Naive thymus-derived CD8-positive, alpha-beta T cell (primary cell): ENCODE data around the gene MPST. TPM values are rescaled to one million over a fixed set of nuclear protein-coding genes. Genes with fewer than 3 reads are reported as not detected.
"Not testable (repeated sequence)": the region's sequence is repeated elsewhere in the genome, so short reads cannot be mapped to it uniquely, and the experiment has no call there.

Experiments used
- ATAC-seq, 2 donors: fragments of 150-1000 bp; cut with Tn5 transposase in 1 of 2; sonication (Bioruptor Pico), chemical (Tn5 transposase) in 1 of 2; 1 replicate in 1 of 2; 2 replicates in 1 of 2; pipeline ENCODE4 v1.10.0; 2021; ENCODE audit warnings: mild to moderate bottlenecking in 2 of 2, moderate library complexity in 2 of 2
- POLR2A ChIA-PET: fragments of 350-600 bp; sonication (Branson Sonifier 250); formaldehyde crosslinking; loops from one replicate; lab custom pipeline; 2021; ENCODE audit warnings: antibody characterized with exemption; lab: Charles Lee
- DNase-seq, 10 donors: peaks; one replicate each; pipeline versions ENCODE4 v3.0.0 to v3.0.0-alpha.2; 2020 to 2022
- H3K27ac Mint-ChIP-seq, 10 donors: one replicate each; pipeline ENCODE4 v1.8.0; 2020 to 2022; ENCODE audit warnings: mild to moderate bottlenecking in 10 of 10, mixed read lengths in 10 of 10, moderate library complexity in 4 of 10, inconsistent platforms in 1 of 10
- H3K27me3 Mint-ChIP-seq, 5 donors: one replicate each; pipeline ENCODE4 v1.8.0; 2021 to 2022; ENCODE audit warnings: mixed read lengths in 5 of 5
- H3K36me3 Mint-ChIP-seq, 3 donors: one replicate each; pipeline ENCODE4 v1.8.0; 2020 to 2022; ENCODE audit warnings: mixed read lengths in 3 of 3, mild to moderate bottlenecking in 2 of 3, inconsistent platforms in 1 of 3
- H3K4me1 Mint-ChIP-seq, 4 donors: one replicate each; pipeline ENCODE4 v1.8.0; 2021 to 2022; ENCODE audit warnings: mixed read lengths in 4 of 4
- H3K4me3 Mint-ChIP-seq, 10 donors: one replicate each; pipeline ENCODE4 v1.8.0; 2020 to 2022; ENCODE audit warnings: mild to moderate bottlenecking in 10 of 10, mixed read lengths in 10 of 10, moderate library complexity in 6 of 10, inconsistent platforms in 1 of 10
- H3K9me3 Mint-ChIP-seq, 9 donors: one replicate each; pipeline ENCODE4 v1.8.0; 2020 to 2022; ENCODE audit warnings: mixed read lengths in 9 of 9, mild to moderate bottlenecking in 3 of 9, inconsistent platforms in 1 of 9, moderate library complexity in 1 of 9
- polyA plus RNA-seq, 3 donors: library from polyadenylated mRNA; unstranded; fragments of 300-500 nt; fragmentation: Illumina TruSeq; gene quantifications; one replicate each; pipeline ENCODE4 v1.2.3, GENCODE V29; 2021
- total RNA-seq, 8 experiments: library from RNA in 2 of 8; stranded (reverse) in 2 of 8; gene quantifications; one replicate each; pipeline ENCODE4 v1.2.3 and lab custom pipeline; 2021 to 2026

MPST gene
- total and polyA plus RNA-seq, 5 experiments from 2014 or later = 0.34 to 9.7 (median 1.5) TPM

DNA sequence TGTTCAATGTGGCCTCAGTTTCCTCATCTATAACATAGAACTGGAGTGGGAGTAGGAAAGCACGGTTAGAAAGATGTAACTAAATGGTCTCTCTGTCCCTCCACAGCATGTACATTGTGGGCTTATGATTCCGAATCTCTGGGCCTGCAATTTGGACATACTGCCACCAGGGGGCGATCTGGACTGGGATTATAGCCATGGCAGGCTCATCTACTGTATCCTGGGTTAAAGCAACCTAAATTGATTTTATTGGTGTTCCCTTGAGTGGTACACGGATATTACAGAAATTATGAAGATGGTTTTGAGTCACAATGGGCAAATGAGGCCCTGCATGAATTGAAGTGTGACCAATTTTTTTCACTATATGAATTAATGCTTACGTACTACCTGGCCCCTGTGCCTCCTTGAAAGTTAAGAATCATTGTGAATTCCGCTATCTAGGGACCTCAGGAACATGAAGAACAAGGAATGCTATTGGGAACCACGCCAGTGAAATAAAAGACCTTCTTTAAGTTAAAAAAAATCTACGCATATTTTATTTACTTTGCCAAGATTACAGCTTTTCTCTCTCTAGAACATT lies 33.2 kb upstream of the MPST start:
- H3K9me3 Mint-ChIP-seq = peaks cover 0 to 21% (median 16%) of the 10 kb centered on the region in 9 donors
- ATAC-seq (no peak), DNase-seq (peak in 3 of 10 donors; percentile 6 to 23 (median 7))
- no peak overlapping the region for H3K27ac Mint-ChIP-seq
- H3K27me3 Mint-ChIP-seq = peaks cover 6 to 39% (median 24%) of the 10 kb centered on the region in 5 donors
- H3K4me3 Mint-ChIP-seq = no peak overlapping the region
- POLR2A ChIA-PET = no interaction called here
- peaks cover 0 to 18% (median 11%) of the 10 kb centered on the region in 3 donors for H3K36me3 Mint-ChIP-seq
- no peaks in the 10 kb centered on the region for H3K4me1 Mint-ChIP-seq

DNA sequence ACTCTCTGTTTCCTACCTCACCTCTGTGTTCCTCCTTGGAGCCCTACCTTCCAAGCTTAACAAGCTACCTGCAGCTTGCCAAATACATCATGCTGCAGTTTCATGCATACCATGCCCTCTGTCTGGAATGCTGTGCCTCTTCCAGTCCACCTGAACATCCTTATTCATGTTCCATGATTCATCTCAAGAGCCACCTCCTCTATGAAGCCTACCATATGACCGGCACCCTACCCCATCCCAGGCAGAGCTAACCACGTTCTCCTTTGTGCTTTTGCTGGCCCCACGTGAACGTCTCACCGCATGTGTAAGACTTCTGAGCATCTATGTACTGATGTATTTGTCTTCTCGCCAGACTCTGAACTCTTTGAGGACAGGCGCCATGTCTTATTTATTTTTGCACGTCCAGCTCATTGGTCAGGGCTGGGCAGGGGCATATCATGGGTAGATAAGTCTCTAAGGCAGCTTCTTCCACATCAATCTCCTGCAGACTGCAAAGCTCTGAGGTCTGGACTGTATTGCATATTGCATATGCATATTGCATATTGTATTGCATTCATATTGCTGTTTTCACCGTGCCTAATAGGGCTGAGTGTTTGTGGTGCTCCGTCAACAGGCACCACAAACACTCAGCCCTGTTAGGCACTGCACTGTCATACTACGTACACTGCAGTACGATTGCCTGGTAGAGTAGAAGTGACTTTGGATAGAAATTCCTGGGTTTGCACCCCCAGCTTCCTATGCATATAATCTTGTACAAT lies 31.3 kb upstream of the MPST start:
- DNase-seq (no peak), ATAC-seq (no peak)
- POLR2A ChIA-PET = interaction anchor here (1.2 kb wide), 1 partner anchor 10 kb away, joined by 4 read pairs; no protein-coding TSS in a partner anchor
- H3K36me3 Mint-ChIP-seq = peaks cover 0 to 18% (median 11%) of the 10 kb centered on the region in 3 donors
- H3K27ac Mint-ChIP-seq = no peak overlapping the region
- H3K27me3 Mint-ChIP-seq = peaks cover 5 to 35% (median 25%) of the 10 kb centered on the region in 5 donors
- H3K9me3 Mint-ChIP-seq = peaks cover 0 to 21% (median 16%) of the 10 kb centered on the region in 9 donors
- H3K4me3 Mint-ChIP-seq = no peak overlapping the region
- H3K4me1 Mint-ChIP-seq = no peaks in the 10 kb centered on the region

DNA sequence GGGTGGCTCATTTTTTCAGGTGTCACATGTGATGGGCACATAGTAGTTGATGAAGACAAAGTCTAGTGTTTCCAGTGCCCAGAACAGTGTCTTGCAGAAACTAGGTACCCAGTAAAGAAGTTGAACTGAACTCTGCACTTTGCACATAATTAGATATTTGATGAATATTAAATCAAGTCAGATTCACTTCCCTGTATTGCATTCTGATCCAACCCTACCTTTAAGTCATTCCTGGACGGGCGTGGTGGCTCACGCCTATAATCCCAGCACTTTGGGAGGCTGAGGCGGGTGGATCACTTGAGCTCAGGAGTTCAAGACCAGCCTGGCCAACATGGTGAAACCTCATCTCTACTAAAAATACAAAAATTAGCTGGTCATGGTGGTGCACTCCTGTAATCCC lies 30.5 kb upstream of the MPST start:
- peaks cover 5 to 37% (median 25%) of the 10 kb centered on the region in 5 donors for H3K27me3 Mint-ChIP-seq
- not testable (repeated sequence) for H3K4me1 Mint-ChIP-seq, DNase-seq, H3K27ac Mint-ChIP-seq, ATAC-seq, H3K4me3 Mint-ChIP-seq
- peaks cover 0 to 21% (median 16%) of the 10 kb centered on the region in 9 donors for H3K9me3 Mint-ChIP-seq
- POLR2A ChIA-PET = interaction anchor here (0.6 kb wide), 1 partner anchor 233 kb away, joined by 3 read pairs; no protein-coding TSS in a partner anchor
- H3K36me3 Mint-ChIP-seq = peaks cover 0 to 18% (median 11%) of the 10 kb centered on the region in 3 donors

DNA sequence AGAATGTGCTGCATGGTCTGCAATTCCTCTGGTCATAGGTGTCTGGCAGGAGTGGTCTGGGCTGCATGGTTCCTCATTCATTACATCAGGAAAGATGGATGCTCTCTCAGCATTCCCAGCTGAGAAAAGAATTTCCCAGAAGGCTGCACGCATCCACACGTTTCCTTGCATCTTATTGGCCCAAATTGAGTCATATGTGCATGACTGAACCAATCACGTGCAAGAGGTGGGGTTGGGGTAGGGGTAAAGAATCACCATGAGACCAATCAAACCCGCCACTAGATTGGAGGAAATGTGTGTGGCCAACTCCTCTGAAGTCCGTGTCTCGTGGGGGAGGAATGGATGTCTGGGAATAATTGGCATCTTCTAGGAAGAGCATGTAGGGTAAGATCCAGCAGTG lies 29.1 kb upstream of the MPST start:
- DNase-seq (no peak), ATAC-seq (no peak)
- H3K27me3 Mint-ChIP-seq = peaks cover 7 to 43% (median 24%) of the 10 kb centered on the region in 5 donors
- H3K9me3 Mint-ChIP-seq = peaks cover 0 to 19% (median 14%) of the 10 kb centered on the region in 9 donors
- H3K27ac Mint-ChIP-seq = no peak overlapping the region
- H3K4me1 Mint-ChIP-seq = no peaks in the 10 kb centered on the region
- H3K36me3 Mint-ChIP-seq = peaks cover 0 to 15% (median 11%) of the 10 kb centered on the region in 3 donors
- POLR2A ChIA-PET = no interaction called here
- no peak overlapping the region for H3K4me3 Mint-ChIP-seq

DNA sequence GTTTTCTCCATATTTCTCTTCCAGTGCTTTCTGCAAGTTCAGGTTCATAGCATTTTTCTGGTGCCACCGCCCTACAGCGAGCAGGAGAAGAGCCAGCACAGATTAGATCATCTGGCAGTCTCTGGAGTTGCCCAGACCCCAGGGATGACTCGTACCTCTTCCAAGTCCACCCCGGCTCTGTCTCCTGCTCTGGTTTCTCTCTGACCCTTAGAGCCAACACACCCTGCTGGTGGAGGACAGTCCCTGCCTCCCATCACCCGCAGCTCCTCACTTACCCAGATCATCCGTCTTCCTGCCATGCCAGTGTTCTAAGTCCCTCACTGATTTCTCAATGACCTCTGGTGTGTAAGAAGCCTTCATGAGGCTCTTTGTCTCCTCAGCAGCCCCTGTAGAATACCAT lies 28.3 kb upstream of the MPST start:
- POLR2A ChIA-PET = no interaction called here
- DNase-seq = no peak
- no peak overlapping the region for H3K27ac Mint-ChIP-seq
- peaks cover 7 to 46% (median 24%) of the 10 kb centered on the region in 5 donors for H3K27me3 Mint-ChIP-seq
- H3K4me3 Mint-ChIP-seq = no peak overlapping the region
- ATAC-seq = no peak
- H3K4me1 Mint-ChIP-seq = no peaks in the 10 kb centered on the region
- H3K36me3 Mint-ChIP-seq = peaks cover 0 to 7% (median 3%) of the 10 kb centered on the region in 3 donors
- peaks cover 0 to 12% (median 7%) of the 10 kb centered on the region in 9 donors for H3K9me3 Mint-ChIP-seq

DNA sequence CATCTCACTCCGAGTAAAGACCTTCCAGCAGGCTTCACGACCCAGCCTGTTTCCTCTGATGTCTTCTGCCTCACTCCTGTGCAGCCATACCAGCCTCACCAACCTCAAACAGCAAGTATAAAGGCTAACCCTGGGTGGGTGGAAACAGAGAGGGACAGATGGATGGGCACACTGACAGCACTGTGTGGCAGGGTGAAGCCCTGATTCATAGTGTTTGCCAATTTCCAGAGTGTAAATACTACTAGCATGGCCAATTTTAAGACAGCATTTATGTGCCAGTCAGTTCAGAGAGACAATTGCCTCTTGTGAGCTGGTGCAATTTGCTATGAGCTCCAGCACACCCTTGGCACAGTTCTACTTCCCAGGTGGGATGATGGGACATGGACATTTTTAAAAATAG lies 21.8 kb upstream of the MPST start:
- no peaks in the 10 kb centered on the region for H3K9me3 Mint-ChIP-seq
- H3K4me1 Mint-ChIP-seq = peaks cover 0 to 3% (median 0%) of the 10 kb centered on the region in 4 donors
- H3K4me3 Mint-ChIP-seq = no peak overlapping the region
- H3K27ac Mint-ChIP-seq = peak overlapping the region in 1 of 10 donors; percentile 19
- ATAC-seq (no peak), DNase-seq (no peak)
- POLR2A ChIA-PET = no interaction called here
- H3K27me3 Mint-ChIP-seq = peaks cover 2 to 19% (median 6%) of the 10 kb centered on the region in 5 donors
- H3K36me3 Mint-ChIP-seq = no peaks in the 10 kb centered on the region

- no peak overlapping the region for H3K27ac Mint-ChIP-seq
- no peak for DNase-seq
- POLR2A ChIA-PET = no interaction called here
- no peaks in the 10 kb centered on the region for H3K36me3 Mint-ChIP-seq
- no peak overlapping the region for H3K4me3 Mint-ChIP-seq
- H3K9me3 Mint-ChIP-seq = no peaks in the 10 kb centered on the region
- peaks cover 4 to 22% (median 8%) of the 10 kb centered on the region in 5 donors for H3K27me3 Mint-ChIP-seq
- no peak for ATAC-seq
- peaks cover 0 to 3% (median 0%) of the 10 kb centered on the region in 4 donors for H3K4me1 Mint-ChIP-seq
Measured at GRCh38 chr22:36998620-36999351, 20.8 kb upstream of the MPST start.

DNA sequence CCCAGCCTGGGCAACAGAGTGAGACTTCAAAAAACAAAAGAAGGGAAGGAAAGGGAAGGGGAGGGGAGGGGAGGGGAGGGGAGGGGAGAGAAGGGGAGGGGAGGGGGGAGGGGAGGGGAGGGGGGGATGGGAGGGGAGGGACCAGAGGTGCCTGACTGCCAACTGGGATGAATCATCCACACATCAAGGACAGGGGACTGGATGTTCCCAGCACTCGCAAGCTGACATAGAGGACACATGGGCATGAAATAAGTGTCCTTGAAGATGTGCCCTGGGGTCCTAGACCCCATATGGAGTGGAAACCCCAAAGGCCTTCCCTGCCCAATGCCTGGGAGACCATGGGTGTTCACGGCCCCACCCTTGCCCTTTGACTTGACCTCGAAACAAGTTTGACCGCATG lies 20.1 kb upstream of the MPST start:
- no peak for DNase-seq
- POLR2A ChIA-PET = no interaction called here

DNA sequence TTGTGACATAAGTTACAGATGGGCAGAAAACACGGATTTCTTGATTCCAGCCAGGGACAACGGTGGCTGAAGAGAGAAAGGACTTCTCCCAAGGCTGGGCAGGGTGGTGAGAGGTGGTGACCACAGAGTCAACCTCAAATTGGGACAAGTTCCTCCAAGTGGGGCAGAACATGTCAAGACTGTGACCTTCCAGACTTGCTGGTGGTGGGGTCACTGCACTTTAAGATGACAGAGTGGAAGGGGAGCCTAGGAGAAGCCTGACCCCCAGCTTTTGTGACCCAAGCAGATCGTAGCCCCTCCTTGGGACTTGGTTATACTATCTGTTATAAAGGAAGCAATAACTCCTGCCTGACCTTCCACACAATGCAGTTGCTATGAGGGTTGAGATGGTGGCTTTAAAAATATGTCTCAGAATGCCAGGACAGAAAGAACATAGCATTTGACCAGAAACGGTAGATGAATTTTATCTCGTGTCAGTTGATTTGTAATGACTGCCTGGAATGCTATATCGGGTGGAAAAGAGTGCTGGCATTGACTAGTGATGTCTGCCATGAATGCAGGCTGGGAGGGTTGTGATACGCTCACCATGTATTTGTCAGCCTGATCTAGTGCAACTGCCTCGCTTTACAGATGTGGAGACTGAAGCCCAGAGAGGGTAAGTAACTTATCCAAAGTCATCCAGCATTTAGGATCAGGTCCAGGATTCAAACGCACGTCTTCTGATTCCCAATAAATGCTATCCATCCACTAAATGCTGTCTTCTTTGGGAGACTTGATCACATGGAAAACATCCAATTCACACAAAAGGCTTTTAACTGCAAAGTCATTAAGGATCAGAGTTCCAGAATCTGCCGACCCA lies 18.6 kb upstream of the MPST start:
- POLR2A ChIA-PET = no interaction called here
- Mint-ChIP-seq H3K36me3 (peaks cover 0 to 4% (median 0%) of the 10 kb centered on the region in 3 donors), H3K4me1 (peaks cover 0 to 3% (median 0%) of the 10 kb centered on the region in 4 donors), H3K9me3 (peaks cover 0 to 5% (median 0%) of the 10 kb centered on the region in 9 donors), H3K27ac (no peak overlapping the region), H3K27me3 (peaks cover 2 to 12% (median 8%) of the 10 kb centered on the region in 5 donors), H3K4me3 (no peak overlapping the region)
- no peak for DNase-seq
- no peak for ATAC-seq

More for the DNA sequence above, 20.1 kb upstream of the MPST start:
- H3K27ac Mint-ChIP-seq = no peak overlapping the region
- peaks cover 0 to 3% (median 0%) of the 10 kb centered on the region in 9 donors for H3K9me3 Mint-ChIP-seq
- peak overlapping the region in 1 of 10 donors; percentile 45 for H3K4me3 Mint-ChIP-seq
- H3K4me1 Mint-ChIP-seq = peaks cover 0 to 3% (median 0%) of the 10 kb centered on the region in 4 donors
- H3K27me3 Mint-ChIP-seq = peaks cover 4 to 20% (median 8%) of the 10 kb centered on the region in 5 donors
- H3K36me3 Mint-ChIP-seq = no peaks in the 10 kb centered on the region
- no peak for ATAC-seq

- peaks cover 0 to 5% (median 0%) of the 10 kb centered on the region in 9 donors for H3K9me3 Mint-ChIP-seq
- no peak overlapping the region for H3K4me3 Mint-ChIP-seq
- no peak for ATAC-seq
- POLR2A ChIA-PET = no interaction called here
- DNase-seq = no peak
- peaks cover 0 to 3% (median 0%) of the 10 kb centered on the region in 4 donors for H3K4me1 Mint-ChIP-seq
- peaks cover 5 to 18% (median 9%) of the 10 kb centered on the region in 5 donors for H3K27me3 Mint-ChIP-seq
- H3K36me3 Mint-ChIP-seq = peaks cover 0 to 4% (median 0%) of the 10 kb centered on the region in 3 donors
- no peak overlapping the region for H3K27ac Mint-ChIP-seq
Measured at GRCh38 chr22:37001826-37002225, 17.7 kb upstream of the MPST start.

GRCh38 chr22:37002633-37003032 lies 16.9 kb upstream of the MPST start:
- Mint-ChIP-seq H3K36me3 (peaks cover 0 to 4% (median 0%) of the 10 kb centered on the region in 3 donors), H3K4me1 (peaks cover 0 to 1% (median 0%) of the 10 kb centered on the region in 4 donors), H3K4me3 (no peak overlapping the region), H3K27ac (peak overlapping the region in 1 of 10 donors; percentile 46), H3K27me3 (peaks cover 5 to 21% (median 10%) of the 10 kb centered on the region in 5 donors), H3K9me3 (peaks cover 0 to 5% (median 0%) of the 10 kb centered on the region in 9 donors)
- POLR2A ChIA-PET = no interaction called here
- DNase-seq = no peak
- ATAC-seq = no peak
